ENCODE results near the gene MROH7. TPM values are rescaled to one million over a fixed set of nuclear protein-coding genes. Genes with fewer than 3 reads are reported as not detected.

Gene MROH7
- total and polyA plus RNA-seq, 2 of the 13 experiments (the other 11 are each of a cell fraction or from before 2014, with no cell fraction given): 0.09 TPM

DNA sequence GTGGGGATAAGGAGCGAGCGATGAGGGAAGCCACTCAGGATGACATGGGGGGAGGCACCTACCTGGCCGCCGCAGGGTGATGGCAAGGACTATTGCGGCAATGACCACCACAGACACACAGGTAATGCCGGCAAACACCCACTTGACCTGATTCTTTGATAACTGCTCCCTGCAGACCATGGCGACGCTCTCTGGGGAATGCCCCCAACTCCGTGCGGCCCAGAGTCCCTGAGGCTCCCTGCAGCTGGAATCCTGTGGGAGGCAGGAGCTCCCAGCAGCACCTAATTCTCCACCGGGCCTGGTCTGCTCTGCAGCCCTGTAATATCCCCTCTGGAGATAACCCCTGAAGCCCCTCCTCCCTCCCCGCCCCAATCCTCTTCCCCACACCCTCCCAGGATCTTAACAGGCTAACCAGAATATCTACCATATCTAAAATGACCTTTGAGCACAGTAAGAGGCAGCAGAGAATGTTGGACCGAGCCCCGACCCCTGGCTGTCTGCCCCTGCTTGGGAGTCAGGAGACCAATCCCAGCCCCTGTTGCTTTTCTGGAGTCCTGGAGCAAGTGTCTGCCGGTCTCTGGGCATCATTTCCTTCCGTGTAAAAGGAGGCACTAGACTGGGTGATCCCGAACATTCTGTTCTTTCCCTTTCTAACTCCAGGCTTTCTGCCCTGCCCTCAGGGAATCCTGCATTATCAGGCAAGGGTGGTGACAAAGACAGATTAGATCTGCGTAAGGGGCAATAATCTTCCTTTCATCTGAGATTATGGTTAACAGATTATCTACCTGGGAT is 18.2 kb upstream of the MROH7 start, which contains the start of gene FAM151A:
TSS of gene FAM151A (minus strand) at position 310 of the 792 bp plus-strand sequence. CDS start at position 180, 130 bp downstream.
- H3K4me1 ChIP-seq (ENCODE audit: insufficient read depth, low read length): peaks cover 17% of the 10 kb centered on the region
- intact Hi-C loops (cut with micrococcal nuclease; ENCODE audit: unreplicated experiment): loop anchor here (5.0 kb wide), 1 partner anchor 46 kb away; no protein-coding TSS in a partner anchor
- no peaks in the 10 kb centered on the region for H3K9me3 ChIP-seq (ENCODE audit: low read length)
- ATAC-seq (peak; percentile 83), FAIRE-seq (peak; percentile 46), DNase-seq (ENCODE audit: low spot score) (peak; percentile 55)
- CTCF ChIA-PET (ENCODE audit: low intra/inter-chr PET ratio, low total read pairs): no interaction called here
- H4K20me1 ChIP-seq (ENCODE audit: insufficient read depth, low read length): no peaks in the 10 kb centered on the region
- peak within 1 kb of the TSS; percentile 84 for H3K4me2 ChIP-seq (ENCODE audit: low read depth, low read length)
- TF ChIP-seq ZFX (CRISPR knock-in tag; IDR thresholded peaks at IDR 0.05; ENCODE audit: low read depth) (peak; percentile 20; the same call in 1 of the 2 replicates), SOX6 (IDR thresholded peaks at IDR 0.05) (no peak), SOX6 (CRISPR knock-in tag; IDR thresholded peaks at IDR 0.05) (no peak), ZNF7 (CRISPR knock-in tag; IDR thresholded peaks at IDR 0.05) (peak; percentile 64; the same call in 1 of the 2 replicates), ZSCAN12 (CRISPR knock-in tag; IDR thresholded peaks at IDR 0.05) (no peak), ZNF569 (CRISPR knock-in tag; IDR thresholded peaks at IDR 0.05; ENCODE audit: borderline replicate concordance) (no peak), HNF4G (IDR thresholded peaks at IDR 0.05; ENCODE audit: borderline replicate concordance, low read depth, low read length) (peak; percentile 33; the same call in 1 of the 2 replicates), HNF4G (CRISPR knock-in tag; IDR thresholded peaks at IDR 0.05; ENCODE audit: borderline replicate concordance, low read depth) (no peak)
- TF ChIP-seq, protein P1, sequence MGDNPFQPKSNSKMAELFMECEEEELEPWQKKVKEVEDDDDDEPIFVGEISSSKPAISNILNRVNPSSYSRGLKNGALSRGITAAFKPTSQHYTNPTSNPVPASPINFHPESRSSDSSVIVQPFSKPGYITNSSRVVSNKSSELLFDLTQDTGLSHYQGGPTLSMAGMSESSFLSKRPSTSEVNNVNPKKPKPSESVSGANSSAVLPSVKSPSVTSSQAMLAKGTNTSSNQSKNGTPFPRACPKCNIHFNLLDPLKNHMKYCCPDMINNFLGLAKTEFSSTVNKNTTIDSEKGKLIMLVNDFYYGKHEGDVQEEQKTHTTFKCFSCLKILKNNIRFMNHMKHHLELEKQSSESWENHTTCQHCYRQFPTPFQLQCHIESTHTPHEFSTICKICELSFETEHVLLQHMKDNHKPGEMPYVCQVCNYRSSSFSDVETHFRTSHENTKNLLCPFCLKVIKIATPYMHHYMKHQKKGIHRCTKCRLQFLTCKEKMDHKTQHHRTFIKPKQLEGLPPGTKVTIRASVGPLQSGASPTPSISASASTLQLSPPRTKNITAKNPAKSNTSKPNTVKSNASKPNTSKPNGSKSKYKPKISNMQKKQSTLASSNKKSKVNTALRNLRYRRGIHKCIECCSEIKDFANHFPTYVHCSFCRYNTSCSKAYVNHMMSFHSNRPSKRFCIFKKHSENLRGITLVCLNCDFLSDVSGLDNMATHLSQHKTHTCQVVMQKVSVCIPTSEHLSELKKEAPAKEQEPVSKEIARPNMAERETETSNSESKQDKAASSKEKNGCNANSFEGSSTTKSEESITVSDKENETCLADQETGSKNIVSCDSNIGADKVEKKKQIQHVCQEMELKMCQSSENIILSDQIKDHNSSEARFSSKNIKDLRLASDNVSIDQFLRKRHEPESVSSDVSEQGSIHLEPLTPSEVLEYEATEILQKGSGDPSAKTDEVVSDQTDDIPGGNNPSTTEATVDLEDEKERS (CRISPR knock-in tag; IDR thresholded peaks at IDR 0.05): 0 out of 2 replicates have a peak, but pooled peaks have one; percentile 2
- no peak within 1 kb of the TSS for H3K27ac ChIP-seq (ENCODE audit: extremely low read length, insufficient read depth, low read length)
- BruUV-seq (replicated peaks): no TSS peak
- H2AFZ ChIP-seq (ENCODE audit: low read length): no peak within 1 kb of the TSS
- H3K36me3 ChIP-seq (replicated peaks in 1 of 2; ENCODE audit: control insufficient read depth in 1 of 2, insufficient read depth in 2 of 2, low read length in 2 of 2): no peaks in the 10 kb centered on the region
- in situ Hi-C loops (cut with HindIII; ENCODE audit: extremely low pct_ligation_motif_present, low pct_unique_long_range_greater_than_20kb): no loop called here
- peaks cover 1 to 3% of the 10 kb centered on the region in 2 experiments; a peak in 2 of 5 replicates for H3K27me3 ChIP-seq (ENCODE audit: control insufficient read depth in 1 of 2, insufficient read depth in 2 of 2, low read length in 2 of 2)
- POLR2A ChIA-PET: no interaction called here
- H3K4me3 ChIP-seq (replicated peaks in 1 of 3; ENCODE audit: insufficient read depth in 1 of 3, low read depth in 2 of 3, low read length in 3 of 3): peak within 1 kb of the TSS; percentile 23 to 66 (median 49); a peak in 5 of 6 replicates
- WGBS (ENCODE audit: low lambda C conversion rate): 14% methylated on average over 14 of the region's 18 CpGs
- no peaks in the 10 kb centered on the region for H3K79me2 ChIP-seq (ENCODE audit: insufficient read depth, low read length)
- 0 out of 2 replicates have a peak within 1 kb of the TSS, but pooled peaks have one; percentile 34 for H3K9ac ChIP-seq (ENCODE audit: insufficient read depth, low read depth, low read length)

Data from HepG2 (cell line).